ENCODE measurements around the gene HLA-B. TPM values are rescaled to one million over a fixed set of nuclear protein-coding genes. Genes with fewer than 3 reads are reported as not detected.

The HLA-B gene
- total RNA-seq, 1 experiment from 2014 or later = 55.4 TPM

DNA sequence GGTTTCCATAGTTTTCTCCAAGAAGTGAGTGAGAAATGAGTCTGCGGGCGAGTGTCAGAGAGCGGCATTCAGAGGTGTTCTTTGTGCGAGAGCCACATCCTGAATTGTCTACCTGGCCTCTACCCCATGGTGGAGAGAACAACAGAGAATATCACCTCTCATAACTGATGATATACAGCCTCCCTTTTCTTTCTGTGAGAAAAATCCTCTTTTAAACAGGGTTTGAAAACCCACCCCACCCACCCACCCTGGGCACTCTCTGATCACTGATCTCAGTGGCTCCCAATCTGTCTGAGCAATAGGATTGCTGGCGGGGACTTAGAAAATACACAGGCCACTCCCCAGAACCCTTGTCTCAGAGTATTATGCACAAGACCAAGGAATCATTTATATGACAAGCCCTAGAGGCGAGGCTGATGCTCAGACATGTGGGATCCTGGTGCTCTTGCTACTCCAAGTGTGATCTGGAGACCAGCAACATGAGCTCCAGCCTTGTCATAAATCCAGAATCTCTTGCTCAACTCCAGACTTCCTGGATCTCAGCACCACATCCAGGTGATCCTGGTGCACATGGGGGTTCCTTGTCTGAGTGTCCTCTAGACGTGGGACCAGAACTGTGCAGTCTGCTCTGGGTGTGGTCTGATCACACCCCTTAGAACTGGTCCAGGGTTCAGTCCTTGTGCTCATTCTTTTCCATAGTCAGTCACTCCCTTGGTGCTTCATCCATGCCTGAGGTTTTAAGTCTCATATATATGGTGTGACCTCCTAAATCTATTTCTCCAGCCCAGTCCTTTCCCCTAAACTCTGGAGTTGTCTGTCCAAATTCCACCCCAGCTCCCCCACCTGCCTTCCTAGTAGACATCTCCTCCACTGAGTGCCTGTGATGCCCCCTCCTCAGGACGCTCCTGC lies 5.3 kb downstream of the HLA-B start:
- POLR2A ChIA-PET (ENCODE audit: unreplicated experiment) = no interaction called here
- H3K79me2 ChIP-seq (ENCODE audit: low read length) = no peaks in the 10 kb centered on the region
- no peaks in the 10 kb centered on the region for H4K20me1 ChIP-seq (ENCODE audit: low read length)
- H3K9me2 ChIP-seq (replicated peaks; ENCODE audit: low read length) = no peaks in the 10 kb centered on the region
- H3K4me1 ChIP-seq (ENCODE audit: insufficient read depth, low read length) = no peaks in the 10 kb centered on the region
- H3K36me3 ChIP-seq (ENCODE audit: low read depth, low read length) = no peaks in the 10 kb centered on the region
- 0 out of 2 replicates have a peak, but pooled peaks cover 6% of the 10 kb centered on the region for H3K27me3 ChIP-seq (ENCODE audit: low read length)
- no peak for ATAC-seq
- no peak overlapping the region for H2AFZ ChIP-seq (ENCODE audit: low read length)
- CTCF ChIA-PET = no interaction called here
- no peak for DNase-seq
- BruUV-seq (replicated peaks) = no TSS peak
- no peak overlapping the region for H3K27ac ChIP-seq (ENCODE audit: low read length)
- TF ChIP-seq EZH2 (IDR thresholded peaks at IDR 0.05; ENCODE audit: low read length, unreplicated experiment) (no peak), EZH2phosphoT487 (IDR thresholded peaks at IDR 0.05; ENCODE audit: borderline replicate concordance, low read length) (no peak)
- TF ChIP-seq, protein P1, sequence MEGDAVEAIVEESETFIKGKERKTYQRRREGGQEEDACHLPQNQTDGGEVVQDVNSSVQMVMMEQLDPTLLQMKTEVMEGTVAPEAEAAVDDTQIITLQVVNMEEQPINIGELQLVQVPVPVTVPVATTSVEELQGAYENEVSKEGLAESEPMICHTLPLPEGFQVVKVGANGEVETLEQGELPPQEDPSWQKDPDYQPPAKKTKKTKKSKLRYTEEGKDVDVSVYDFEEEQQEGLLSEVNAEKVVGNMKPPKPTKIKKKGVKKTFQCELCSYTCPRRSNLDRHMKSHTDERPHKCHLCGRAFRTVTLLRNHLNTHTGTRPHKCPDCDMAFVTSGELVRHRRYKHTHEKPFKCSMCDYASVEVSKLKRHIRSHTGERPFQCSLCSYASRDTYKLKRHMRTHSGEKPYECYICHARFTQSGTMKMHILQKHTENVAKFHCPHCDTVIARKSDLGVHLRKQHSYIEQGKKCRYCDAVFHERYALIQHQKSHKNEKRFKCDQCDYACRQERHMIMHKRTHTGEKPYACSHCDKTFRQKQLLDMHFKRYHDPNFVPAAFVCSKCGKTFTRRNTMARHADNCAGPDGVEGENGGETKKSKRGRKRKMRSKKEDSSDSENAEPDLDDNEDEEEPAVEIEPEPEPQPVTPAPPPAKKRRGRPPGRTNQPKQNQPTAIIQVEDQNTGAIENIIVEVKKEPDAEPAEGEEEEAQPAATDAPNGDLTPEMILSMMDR (conservative IDR thresholded peaks at IDR 0.05; ENCODE audit: low read depth, low read length) = no peak
- H3K9me3 ChIP-seq (ENCODE audit: low read length) = no peaks in the 10 kb centered on the region
- H3K4me2 ChIP-seq (ENCODE audit: low read length) = no peak overlapping the region
- H3K4me3 ChIP-seq (ENCODE audit: low read length) = no peak overlapping the region
- intact Hi-C loops (cut with micrococcal nuclease) = no loop called here
- H3F3A ChIP-seq (ENCODE audit: low read length, unreplicated experiment) = no peaks in the 10 kb centered on the region
- no peak overlapping the region for H3K9ac ChIP-seq (ENCODE audit: low read length)

DNA sequence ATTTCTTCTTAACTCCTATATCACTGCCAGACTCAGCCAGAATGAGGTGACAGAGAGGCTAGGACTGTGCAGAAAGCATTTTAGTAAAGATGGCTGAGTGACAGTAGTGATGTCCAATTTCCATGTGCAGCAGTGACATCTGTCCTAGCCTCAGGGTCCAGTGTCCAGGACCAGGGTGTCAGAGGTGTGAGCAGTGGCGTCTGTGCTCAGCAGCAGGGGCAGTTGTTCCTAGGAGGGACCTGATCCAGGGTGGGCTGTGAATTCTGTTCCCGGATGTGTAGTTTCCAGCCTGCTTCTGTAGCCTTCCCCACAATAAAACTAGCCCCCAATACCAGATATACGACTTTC lies 6.0 kb downstream of the HLA-B start:
- Histone ChIP-seq H3K9me3 (ENCODE audit: low read length) (no peaks in the 10 kb centered on the region), H3K4me1 (ENCODE audit: insufficient read depth, low read length) (no peaks in the 10 kb centered on the region), H3K4me3 (ENCODE audit: low read length) (no peak overlapping the region), H3K9me2 (replicated peaks; ENCODE audit: low read length) (no peaks in the 10 kb centered on the region), H3K4me2 (ENCODE audit: low read length) (no peak overlapping the region), H3F3A (ENCODE audit: low read length, unreplicated experiment) (no peaks in the 10 kb centered on the region), H3K27ac (ENCODE audit: low read length) (no peak overlapping the region), H3K27me3 (ENCODE audit: low read length) (0 out of 2 replicates have a peak, but pooled peaks cover 6% of the 10 kb centered on the region), H2AFZ (ENCODE audit: low read length) (no peak overlapping the region), H4K20me1 (ENCODE audit: low read length) (no peaks in the 10 kb centered on the region), H3K79me2 (ENCODE audit: low read length) (no peaks in the 10 kb centered on the region), H3K36me3 (ENCODE audit: low read depth, low read length) (no peaks in the 10 kb centered on the region), H3K9ac (ENCODE audit: low read length) (no peak overlapping the region)
- CTCF ChIA-PET = no interaction called here
- POLR2A ChIA-PET (ENCODE audit: unreplicated experiment) = no interaction called here
- no TSS peak for BruUV-seq (replicated peaks)
- DNase-seq (no peak), ATAC-seq (no peak)
- intact Hi-C loops (cut with micrococcal nuclease) = no loop called here
- TF ChIP-seq, protein P1 (conservative IDR thresholded peaks at IDR 0.05; ENCODE audit: low read depth, low read length) = no peak
- TF ChIP-seq EZH2 (IDR thresholded peaks at IDR 0.05; ENCODE audit: low read length, unreplicated experiment) = no peak
- TF ChIP-seq EZH2phosphoT487 (IDR thresholded peaks at IDR 0.05; ENCODE audit: borderline replicate concordance, low read length) = no peak

Data from PC-3 (cell line).